Body of pancreas (tissue), 4 donors: ENCODE measurements around the gene SLC9A5.

ENCODE experiments used
- CTCF ChIP-seq, 7 experiments: fragments of 450-650 bp in 4 of 7; fragments of 200-600 bp in 3 of 7; sonication (generic) in 3 of 7; IDR thresholded peaks; one replicate each; pipeline ENCODE4 v1.5.1; 2016 to 2019; ENCODE audit warnings: antibody characterized with exemption in 7 of 7
- POLR2A ChIP-seq, 3 donors: fragments of 450-650 bp; IDR thresholded peaks; one replicate each; pipeline ENCODE4 v1.6.1; 2016; ENCODE audit warnings: antibody characterized with exemption in 3 of 3, mild to moderate bottlenecking in 2 of 3

DNA sequence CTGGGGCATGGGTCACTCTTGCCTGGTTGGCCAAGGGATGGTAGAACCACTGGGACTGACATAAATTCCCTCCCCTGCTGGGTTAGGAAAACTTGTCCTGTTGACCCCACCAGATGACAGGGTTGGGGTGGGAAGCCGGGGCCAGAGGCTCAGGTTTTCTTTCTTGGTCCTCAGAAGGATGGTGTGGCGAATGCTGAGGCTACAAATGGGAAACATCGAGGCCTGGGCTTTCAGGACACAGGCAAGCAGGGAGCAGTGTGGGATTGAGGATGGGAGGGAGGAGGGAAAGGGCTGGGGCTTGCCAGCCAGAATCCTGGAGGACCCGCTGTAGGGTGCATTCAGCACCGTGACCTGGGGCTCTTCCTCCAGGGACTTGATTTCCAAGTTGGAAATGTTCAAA, 16.1 kb downstream of the SLC9A5 start:
- TF ChIP-seq CTCF (IDR thresholded peaks at IDR 0.05) (no peak), POLR2A (IDR thresholded peaks at IDR 0.05) (no peak)
